ENCODE data around the gene PAK5.

GRCh38 chr20:9635750-9636149, 203.1 kb downstream of the PAK5 start:
- TF ChIP-seq CTCF (IDR thresholded peaks at IDR 0.05) (no peak), POLR2A (IDR thresholded peaks at IDR 0.05) (no peak)
